HEK293 (cell line): ENCODE measurements around the gene HCN4.

Experiments
- CTCF ChIA-PET: fragments of 350-600 bp; formaldehyde crosslinking; extraction: SDS; loops from one replicate; lab custom pipeline; 2021; ENCODE audit warnings: antibody characterized with exemption; lab: Yijun Ruan, JAX
- POLR2A ChIA-PET: fragments of 300-600 bp; formaldehyde crosslinking; extraction: SDS; loops from one replicate; lab custom pipeline; 2020; ENCODE audit warnings: antibody characterized with exemption, inconsistent platforms; lab: Yijun Ruan, JAX
- H3K27ac ChIP-seq: fragments of 200-500 bp; sonication (Bioruptor generic); 2 replicates; pipeline ENCODE4 v1.5.1; 2014; ENCODE audit warnings: low read depth, low read length, control low read depth, inconsistent platforms; ENCODE audit errors: extremely low read depth
- H3K36me3 ChIP-seq, 2 experiments: fragments of 200-500 bp in 1 of 2; sonication (Bioruptor generic) in 1 of 2; 1 replicate in 1 of 2; 2 replicates in 1 of 2; pipeline ENCODE4 v1.5.1; 2014 to 2017; ENCODE audit warnings: inconsistent platforms in 2 of 2, low read length in 2 of 2; ENCODE audit not compliant: control insufficient read depth in 2 of 2, insufficient read depth in 1 of 2
- H3K4me1 ChIP-seq: fragments of 200-500 bp; sonication (Bioruptor generic); 2 replicates; pipeline ENCODE4 v1.5.1; 2014; ENCODE audit warnings: mild to moderate bottlenecking, low read length, inconsistent platforms; ENCODE audit not compliant: control insufficient read depth, insufficient read depth
- H3K4me3 ChIP-seq: 2 replicates; pipeline ENCODE4 v1.5.1; 2011; ENCODE audit warnings: low read depth, mild to moderate bottlenecking, control low read depth, low read length, moderate library complexity
- H3K9me3 ChIP-seq: fragments of 200-500 bp; sonication (Bioruptor generic); 2 replicates; pipeline ENCODE4 v1.5.1; 2014; ENCODE audit warnings: low read depth, low read length, inconsistent platforms; ENCODE audit not compliant: control insufficient read depth, insufficient read depth
- HOXC10 ChIP-seq: sonication (generic); formaldehyde crosslinking; IDR thresholded peaks from 2 replicates; pipeline ENCODE4 v1.8.1; 2023; ENCODE audit warnings: mild to moderate bottlenecking, missing genetic modification reagents
- MEIS1 ChIP-seq: sonication (generic); formaldehyde crosslinking; IDR thresholded peaks from 2 replicates; pipeline ENCODE4 v1.8.1; 2022; ENCODE audit warnings: missing genetic modification reagents, mild to moderate bottlenecking, borderline replicate concordance
- OSR2 ChIP-seq: fragments of 450-650 bp; formaldehyde crosslinking; IDR thresholded peaks from 2 replicates; pipeline ENCODE4 v1.5.1; 2016; ENCODE audit warnings: missing biosample characterization, missing genetic modification characterization
- ZBTB8A ChIP-seq: fragments of 450-650 bp; formaldehyde crosslinking; IDR thresholded peaks from 2 replicates; pipeline ENCODE4 v1.5.1; 2016; ENCODE audit warnings: missing biosample characterization, missing genetic modification characterization
- ZFP37 ChIP-seq: fragments of 450-650 bp; formaldehyde crosslinking; IDR thresholded peaks from 2 replicates; pipeline ENCODE4 v1.5.1; 2016; ENCODE audit warnings: missing biosample characterization, missing genetic modification characterization
- ZNF140 ChIP-seq: fragments of 450-650 bp; formaldehyde crosslinking; IDR thresholded peaks from 2 replicates; pipeline ENCODE4 v1.5.1; 2016; ENCODE audit warnings: missing biosample characterization, missing genetic modification characterization
- ZNF146 ChIP-seq: fragments of 450-650 bp; formaldehyde crosslinking; IDR thresholded peaks from 2 replicates; pipeline ENCODE4 v1.5.1; 2016; ENCODE audit warnings: missing biosample characterization, missing genetic modification characterization
- ZNF514 ChIP-seq: fragments of 450-650 bp; formaldehyde crosslinking; IDR thresholded peaks from 2 replicates; pipeline ENCODE4 v1.5.1; 2016; ENCODE audit warnings: missing biosample characterization, missing genetic modification characterization
- ZNF560 ChIP-seq: fragments of 450-650 bp; formaldehyde crosslinking; IDR thresholded peaks from 2 replicates; pipeline ENCODE4 v1.5.1; 2017; ENCODE audit warnings: missing biosample characterization, missing genetic modification characterization, borderline replicate concordance
- ZNF654 ChIP-seq: fragments of 450-650 bp; formaldehyde crosslinking; IDR thresholded peaks from 2 replicates; pipeline ENCODE4 v1.5.1; 2016; ENCODE audit warnings: low read depth, missing biosample characterization, missing genetic modification characterization
- ZSCAN30 ChIP-seq: fragments of 450-650 bp; IDR thresholded peaks from 2 replicates; pipeline ENCODE4 v1.5.1; 2018; ENCODE audit warnings: missing biosample characterization, mild to moderate bottlenecking, missing genetic modification characterization, moderate library complexity
- TF ChIP-seq, protein P1 (sequence below): fragments of 450-650 bp; formaldehyde crosslinking; IDR thresholded peaks from 2 replicates; pipeline ENCODE4 v1.5.1; 2017; ENCODE audit warnings: missing biosample characterization, mild to moderate bottlenecking, missing genetic modification characterization, moderate library complexity
- TF ChIP-seq, protein P2 (sequence below): fragments of 450-650 bp; formaldehyde crosslinking; IDR thresholded peaks from 2 replicates; pipeline ENCODE4 v1.5.1; 2016; ENCODE audit warnings: missing biosample characterization, missing genetic modification characterization
- TF ChIP-seq, protein P3 (sequence below): fragments of 450-650 bp; formaldehyde crosslinking; IDR thresholded peaks from 2 replicates; pipeline ENCODE4 v1.5.1; 2016; ENCODE audit warnings: missing biosample characterization, missing genetic modification characterization
- TF ChIP-seq, protein P4 (sequence below): fragments of 450-650 bp; formaldehyde crosslinking; IDR thresholded peaks from 2 replicates; pipeline ENCODE4 v1.5.1; 2017; ENCODE audit warnings: missing biosample characterization, missing genetic modification characterization
- TF ChIP-seq, protein P5 (sequence below): fragments of 450-650 bp; formaldehyde crosslinking; IDR thresholded peaks from 2 replicates; pipeline ENCODE4 v1.5.1; 2016; ENCODE audit warnings: missing biosample characterization, missing genetic modification characterization

Gene HCN4

DNA sequence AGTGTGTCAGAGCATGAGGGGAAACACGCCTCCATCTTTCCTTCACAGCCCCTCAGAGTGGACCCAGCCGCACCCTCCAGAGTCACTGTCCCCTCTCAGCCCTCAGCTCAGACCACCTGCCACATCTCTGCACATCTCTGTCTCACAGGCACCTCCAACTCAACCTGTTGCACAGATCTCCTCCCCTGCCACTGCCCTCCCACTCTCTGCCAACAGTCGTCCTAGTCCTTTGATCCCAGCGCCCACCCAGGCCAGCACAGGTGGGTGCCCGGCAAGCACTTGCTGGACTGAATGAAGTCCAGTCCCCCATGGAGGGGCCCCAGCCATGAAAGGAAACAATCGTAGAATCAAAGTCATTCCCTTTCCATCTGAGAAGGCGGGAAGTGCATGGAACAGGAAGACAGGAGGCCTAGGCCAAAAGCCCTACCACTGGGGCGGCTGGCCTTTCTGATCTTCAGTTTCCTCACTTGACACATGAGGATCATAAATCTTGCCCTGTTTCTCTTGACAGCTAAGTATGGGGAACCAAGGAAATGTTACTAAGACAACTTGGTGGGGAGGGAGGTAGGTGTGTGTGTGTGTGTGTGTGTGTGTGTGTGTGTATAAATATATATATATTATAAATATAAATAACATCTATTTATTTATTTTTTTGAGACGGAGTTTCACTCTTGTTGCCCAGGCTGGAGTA is 28.1 kb downstream of the HCN4 start (continued):
- TF ChIP-seq, protein P1, sequence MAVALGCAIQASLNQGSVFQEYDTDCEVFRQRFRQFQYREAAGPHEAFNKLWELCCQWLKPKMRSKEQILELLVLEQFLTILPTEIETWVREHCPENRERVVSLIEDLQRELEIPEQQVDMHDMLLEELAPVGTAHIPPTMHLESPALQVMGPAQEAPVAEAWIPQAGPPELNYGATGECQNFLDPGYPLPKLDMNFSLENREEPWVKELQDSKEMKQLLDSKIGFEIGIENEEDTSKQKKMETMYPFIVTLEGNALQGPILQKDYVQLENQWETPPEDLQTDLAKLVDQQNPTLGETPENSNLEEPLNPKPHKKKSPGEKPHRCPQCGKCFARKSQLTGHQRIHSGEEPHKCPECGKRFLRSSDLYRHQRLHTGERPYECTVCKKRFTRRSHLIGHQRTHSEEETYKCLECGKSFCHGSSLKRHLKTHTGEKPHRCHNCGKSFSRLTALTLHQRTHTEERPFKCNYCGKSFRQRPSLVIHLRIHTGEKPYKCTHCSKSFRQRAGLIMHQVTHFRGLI (tag by site-specific recombination) = 0 out of 2 replicates have a peak, but pooled peaks have one; percentile 17
- no peak for TF ChIP-seq ZNF654 (tag by site-specific recombination)
- TF ChIP-seq, protein P2, sequence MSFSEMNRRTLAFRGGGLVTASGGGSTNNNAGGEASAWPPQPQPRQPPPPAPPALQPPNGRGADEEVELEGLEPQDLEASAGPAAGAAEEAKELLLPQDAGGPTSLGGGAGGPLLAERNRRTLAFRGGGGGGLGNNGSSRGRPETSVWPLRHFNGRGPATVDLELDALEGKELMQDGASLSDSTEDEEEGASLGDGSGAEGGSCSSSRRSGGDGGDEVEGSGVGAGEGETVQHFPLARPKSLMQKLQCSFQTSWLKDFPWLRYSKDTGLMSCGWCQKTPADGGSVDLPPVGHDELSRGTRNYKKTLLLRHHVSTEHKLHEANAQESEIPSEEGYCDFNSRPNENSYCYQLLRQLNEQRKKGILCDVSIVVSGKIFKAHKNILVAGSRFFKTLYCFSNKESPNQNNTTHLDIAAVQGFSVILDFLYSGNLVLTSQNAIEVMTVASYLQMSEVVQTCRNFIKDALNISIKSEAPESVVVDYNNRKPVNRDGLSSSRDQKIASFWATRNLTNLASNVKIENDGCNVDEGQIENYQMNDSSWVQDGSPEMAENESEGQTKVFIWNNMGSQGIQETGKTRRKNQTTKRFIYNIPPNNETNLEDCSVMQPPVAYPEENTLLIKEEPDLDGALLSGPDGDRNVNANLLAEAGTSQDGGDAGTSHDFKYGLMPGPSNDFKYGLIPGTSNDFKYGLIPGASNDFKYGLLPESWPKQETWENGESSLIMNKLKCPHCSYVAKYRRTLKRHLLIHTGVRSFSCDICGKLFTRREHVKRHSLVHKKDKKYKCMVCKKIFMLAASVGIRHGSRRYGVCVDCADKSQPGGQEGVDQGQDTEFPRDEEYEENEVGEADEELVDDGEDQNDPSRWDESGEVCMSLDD (tag by site-specific recombination) = no peak

DNA sequence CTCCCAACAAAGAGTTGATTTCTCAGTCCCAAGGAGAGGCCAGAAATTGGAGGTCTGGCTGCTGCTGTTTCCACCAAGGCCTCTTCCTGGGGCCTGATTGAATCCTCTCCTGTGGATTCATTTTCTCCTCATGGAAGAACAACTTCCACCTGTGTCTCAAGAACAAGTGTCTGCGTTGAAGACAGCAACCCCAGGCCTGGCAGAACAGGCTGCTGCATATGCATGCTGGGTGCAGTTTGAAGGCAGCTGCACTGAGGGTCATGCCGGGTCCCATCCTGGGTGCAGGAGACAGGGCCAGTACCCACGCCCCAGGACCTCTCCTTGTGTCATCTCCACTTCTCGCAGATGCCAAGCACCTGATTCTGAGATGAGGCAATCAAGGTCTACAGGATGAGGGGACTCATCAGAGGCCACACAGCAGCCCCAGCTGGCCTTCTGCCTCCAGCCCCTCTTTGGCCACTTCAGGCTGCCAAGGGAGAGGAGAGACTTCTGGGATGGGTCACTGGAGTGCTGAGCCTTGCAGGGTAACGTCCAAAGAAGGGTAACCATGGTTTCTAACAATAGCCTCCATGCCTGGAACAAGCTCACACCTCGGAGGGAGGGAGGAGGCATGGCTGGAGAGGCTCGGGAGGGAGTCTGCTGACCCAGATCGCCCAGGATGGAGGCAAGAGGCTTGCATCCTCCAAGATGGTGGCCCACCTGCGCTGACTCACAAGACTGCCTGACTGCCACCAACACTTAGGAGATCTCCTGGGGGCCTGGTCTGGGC is 30.0 kb downstream of the HCN4 start:
- TF ChIP-seq OSR2 (tag by site-specific recombination) (no peak), ZFP37 (no peak), HOXC10 (CRISPR knock-in tag) (no peak), MEIS1 (CRISPR knock-in tag) (no peak), ZNF140 (tag by site-specific recombination) (no peak), ZNF560 (no peak), ZNF514 (tag by site-specific recombination) (no peak), ZBTB8A (tag by site-specific recombination) (no peak), ZNF146 (tag by site-specific recombination) (no peak), ZSCAN30 (tag by site-specific recombination) (no peak)
- TF ChIP-seq, protein P3, sequence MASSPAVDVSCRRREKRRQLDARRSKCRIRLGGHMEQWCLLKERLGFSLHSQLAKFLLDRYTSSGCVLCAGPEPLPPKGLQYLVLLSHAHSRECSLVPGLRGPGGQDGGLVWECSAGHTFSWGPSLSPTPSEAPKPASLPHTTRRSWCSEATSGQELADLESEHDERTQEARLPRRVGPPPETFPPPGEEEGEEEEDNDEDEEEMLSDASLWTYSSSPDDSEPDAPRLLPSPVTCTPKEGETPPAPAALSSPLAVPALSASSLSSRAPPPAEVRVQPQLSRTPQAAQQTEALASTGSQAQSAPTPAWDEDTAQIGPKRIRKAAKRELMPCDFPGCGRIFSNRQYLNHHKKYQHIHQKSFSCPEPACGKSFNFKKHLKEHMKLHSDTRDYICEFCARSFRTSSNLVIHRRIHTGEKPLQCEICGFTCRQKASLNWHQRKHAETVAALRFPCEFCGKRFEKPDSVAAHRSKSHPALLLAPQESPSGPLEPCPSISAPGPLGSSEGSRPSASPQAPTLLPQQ (tag by site-specific recombination) = no peak
- TF ChIP-seq, protein P1 (tag by site-specific recombination) = no peak
- TF ChIP-seq, protein P4, sequence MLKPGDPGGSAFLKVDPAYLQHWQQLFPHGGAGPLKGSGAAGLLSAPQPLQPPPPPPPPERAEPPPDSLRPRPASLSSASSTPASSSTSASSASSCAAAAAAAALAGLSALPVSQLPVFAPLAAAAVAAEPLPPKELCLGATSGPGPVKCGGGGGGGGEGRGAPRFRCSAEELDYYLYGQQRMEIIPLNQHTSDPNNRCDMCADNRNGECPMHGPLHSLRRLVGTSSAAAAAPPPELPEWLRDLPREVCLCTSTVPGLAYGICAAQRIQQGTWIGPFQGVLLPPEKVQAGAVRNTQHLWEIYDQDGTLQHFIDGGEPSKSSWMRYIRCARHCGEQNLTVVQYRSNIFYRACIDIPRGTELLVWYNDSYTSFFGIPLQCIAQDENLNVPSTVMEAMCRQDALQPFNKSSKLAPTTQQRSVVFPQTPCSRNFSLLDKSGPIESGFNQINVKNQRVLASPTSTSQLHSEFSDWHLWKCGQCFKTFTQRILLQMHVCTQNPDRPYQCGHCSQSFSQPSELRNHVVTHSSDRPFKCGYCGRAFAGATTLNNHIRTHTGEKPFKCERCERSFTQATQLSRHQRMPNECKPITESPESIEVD (tag by site-specific recombination) = no peak
- TF ChIP-seq, protein P5, sequence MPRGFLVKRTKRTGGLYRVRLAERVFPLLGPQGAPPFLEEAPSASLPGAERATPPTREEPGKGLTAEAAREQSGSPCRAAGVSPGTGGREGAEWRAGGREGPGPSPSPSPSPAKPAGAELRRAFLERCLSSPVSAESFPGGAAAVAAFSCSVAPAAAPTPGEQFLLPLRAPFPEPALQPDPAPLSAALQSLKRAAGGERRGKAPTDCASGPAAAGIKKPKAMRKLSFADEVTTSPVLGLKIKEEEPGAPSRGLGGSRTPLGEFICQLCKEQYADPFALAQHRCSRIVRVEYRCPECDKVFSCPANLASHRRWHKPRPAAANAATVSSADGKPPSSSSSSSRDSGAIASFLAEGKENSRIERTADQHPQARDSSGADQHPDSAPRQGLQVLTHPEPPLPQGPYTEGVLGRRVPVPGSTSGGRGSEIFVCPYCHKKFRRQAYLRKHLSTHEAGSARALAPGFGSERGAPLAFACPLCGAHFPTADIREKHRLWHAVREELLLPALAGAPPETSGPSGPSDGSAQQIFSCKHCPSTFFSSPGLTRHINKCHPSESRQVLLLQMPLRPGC (tag by site-specific recombination) = no peak
- Histone ChIP-seq H3K9me3 (no peaks in the 10 kb centered on the region), H3K4me3 (no peak overlapping the region), H3K4me1 (no peaks in the 10 kb centered on the region), H3K36me3 (no peaks in the 10 kb centered on the region), H3K27ac (no peak overlapping the region)
- ChIA-PET POLR2A (no interaction called here), CTCF (interaction anchor here (0.5 kb wide), 1 partner anchor 644 kb away, joined by 4 read pairs; no protein-coding TSS in a partner anchor)
